Upper lobe of left lung (tissue), 6 donors: ENCODE results near the gene MICAL3. TPM values are rescaled to one million over a fixed set of nuclear protein-coding genes. Genes with fewer than 3 reads are reported as not detected.

Experiments used
- ATAC-seq, 2 donors: fragments of 200-7000 bp; cut with Tn5 transposase; one replicate each; pipeline ENCODE4 v1.9.1; 2022; ENCODE audit warnings: mild to moderate bottlenecking in 2 of 2, moderate library complexity in 2 of 2; ENCODE audit not compliant: low FRiP score in 2 of 2
- DNase-seq, 2 donors: peaks; one replicate each; pipeline ENCODE4 v3.0.0-alpha.2; 2019 to 2020
- H3K27ac ChIP-seq, 4 donors: fragments of 200-600 bp; sonication (generic); one replicate each; pipeline ENCODE4 v1.5.1; 2016 to 2019
- H3K27me3 ChIP-seq, 4 donors: fragments of 200-600 bp; sonication (generic); one replicate each; pipeline ENCODE4 v1.5.1; 2017 to 2019
- H3K36me3 ChIP-seq, 4 donors: fragments of 200-600 bp; sonication (generic); one replicate each; pipeline ENCODE4 v1.5.1; 2016 to 2019
- H3K4me1 ChIP-seq, 4 donors: fragments of 200-600 bp; sonication (generic); one replicate each; pipeline ENCODE4 v1.5.1; 2018 to 2019
- H3K4me3 ChIP-seq, 4 donors: fragments of 200-600 bp; sonication (generic); one replicate each; pipeline ENCODE4 v1.5.1; 2017 to 2019; ENCODE audit warnings: mild to moderate bottlenecking in 2 of 4, moderate library complexity in 1 of 4
- H3K9me3 ChIP-seq, 4 donors: fragments of 200-600 bp; sonication (generic); one replicate each; pipeline ENCODE4 v1.5.1; 2018 to 2019
- EP300 ChIP-seq, 4 donors: sonication (generic); formaldehyde crosslinking; IDR thresholded peaks; one replicate each; pipeline ENCODE4 v1.5.1; 2017; ENCODE audit warnings: antibody characterized with exemption in 4 of 4, control low read depth in 2 of 4
- POLR2A ChIP-seq, 4 donors: fragments of 450-650 bp; IDR thresholded peaks; one replicate each; pipeline ENCODE4 v1.5.1; 2016 to 2017; ENCODE audit warnings: antibody characterized with exemption in 4 of 4, mild to moderate bottlenecking in 2 of 4
- POLR2AphosphoS5 ChIP-seq, 2 donors: sonication (generic); formaldehyde crosslinking; IDR thresholded peaks; one replicate each; pipeline ENCODE4 v1.5.1; 2017; ENCODE audit warnings: antibody characterized with exemption in 2 of 2
- WGBS, 2 donors: methylation state at CpG; one replicate each; pipeline ENCODE4 v1.1.5; 2017 to 2018; 5-methylcytosine and 5-hydroxymethylcytosine counted together
- total RNA-seq, 6 donors: library from RNA; depleted of rRNA in 4 of 6; stranded (reverse); fragments of >200 nt in 4 of 6; gene quantifications; one replicate each; pipeline versions ENCODE4 v1.1.0 to v1.2.1, GENCODE V29; 2016 to 2021
- TF ChIP-seq, protein P1 (sequence below), 6 experiments: fragments of 450-650 bp in 4 of 6; fragments of 200-600 bp in 2 of 6; sonication (generic) in 2 of 6; IDR thresholded peaks; one replicate each; pipeline ENCODE4 v1.5.1; 2016 to 2019; ENCODE audit warnings: antibody characterized with exemption in 6 of 6
- donor health status: DM: no; HTN: no; CAD: no; lungs with moderate emphysema.
- donor health status: DM: no; HTN: yes; CAD: no; lungs with severe emphysema.

The MICAL3 gene
- total RNA-seq, 6 donors from 2014 or later, result 6.4 to 39.8 (median 23.4) TPM

DNA sequence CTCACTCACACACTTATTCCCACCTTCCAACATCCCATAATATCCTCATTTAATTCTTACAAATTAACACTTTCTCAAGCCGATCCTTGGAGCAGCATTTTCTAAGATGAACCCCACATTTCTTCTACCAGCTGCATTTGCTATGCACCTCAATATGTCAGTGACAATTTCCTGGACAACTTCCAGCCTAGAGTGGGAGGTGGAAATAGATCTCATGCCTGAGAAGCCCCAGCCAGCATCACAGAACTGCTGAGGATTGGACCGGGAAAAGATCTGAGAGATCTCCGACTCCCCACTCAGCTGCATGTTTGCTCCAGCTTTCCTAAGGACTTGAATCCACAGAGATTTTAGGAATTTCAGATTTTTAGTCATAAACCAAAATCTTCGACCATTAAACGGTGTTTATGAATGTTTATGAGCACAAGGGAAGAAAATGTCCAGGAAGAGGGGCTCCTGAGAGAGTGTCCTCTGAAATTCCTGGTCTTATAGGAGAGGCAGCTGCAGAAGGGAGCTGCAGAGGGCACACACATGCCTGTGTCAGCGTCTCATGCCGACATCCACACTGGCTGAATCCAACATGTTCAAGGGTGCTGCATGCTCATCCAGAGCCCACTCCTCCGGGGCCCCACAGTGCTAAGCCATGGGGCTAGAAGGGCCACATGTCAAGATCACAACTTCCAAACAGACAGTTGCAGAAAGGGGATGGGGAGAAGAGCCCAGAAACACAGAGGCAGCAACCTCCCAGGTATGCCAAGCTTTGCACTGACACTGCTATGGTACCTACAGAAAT, 68.6 kb downstream of the MICAL3 start:
- H3K4me1 ChIP-seq, result peaks cover 0 to 12% (median 2%) of the 10 kb centered on the region in 4 donors
- H3K27ac ChIP-seq, result no peak overlapping the region
- no peaks in the 10 kb centered on the region for H3K36me3 ChIP-seq
- no peak overlapping the region for H3K4me3 ChIP-seq
- DNase-seq (peak in 1 of 2 donors; percentile 15), ATAC-seq (no peak)
- whole genome bisulfite sequencing, 2 donors, result 64 to 69% methylated on average over 7 to 8 of the region's 8 CpGs
- no peaks in the 10 kb centered on the region for H3K27me3 ChIP-seq
- no peaks in the 10 kb centered on the region for H3K9me3 ChIP-seq
- TF ChIP-seq, protein P1, sequence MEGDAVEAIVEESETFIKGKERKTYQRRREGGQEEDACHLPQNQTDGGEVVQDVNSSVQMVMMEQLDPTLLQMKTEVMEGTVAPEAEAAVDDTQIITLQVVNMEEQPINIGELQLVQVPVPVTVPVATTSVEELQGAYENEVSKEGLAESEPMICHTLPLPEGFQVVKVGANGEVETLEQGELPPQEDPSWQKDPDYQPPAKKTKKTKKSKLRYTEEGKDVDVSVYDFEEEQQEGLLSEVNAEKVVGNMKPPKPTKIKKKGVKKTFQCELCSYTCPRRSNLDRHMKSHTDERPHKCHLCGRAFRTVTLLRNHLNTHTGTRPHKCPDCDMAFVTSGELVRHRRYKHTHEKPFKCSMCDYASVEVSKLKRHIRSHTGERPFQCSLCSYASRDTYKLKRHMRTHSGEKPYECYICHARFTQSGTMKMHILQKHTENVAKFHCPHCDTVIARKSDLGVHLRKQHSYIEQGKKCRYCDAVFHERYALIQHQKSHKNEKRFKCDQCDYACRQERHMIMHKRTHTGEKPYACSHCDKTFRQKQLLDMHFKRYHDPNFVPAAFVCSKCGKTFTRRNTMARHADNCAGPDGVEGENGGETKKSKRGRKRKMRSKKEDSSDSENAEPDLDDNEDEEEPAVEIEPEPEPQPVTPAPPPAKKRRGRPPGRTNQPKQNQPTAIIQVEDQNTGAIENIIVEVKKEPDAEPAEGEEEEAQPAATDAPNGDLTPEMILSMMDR (IDR thresholded peaks at IDR 0.05), result no peak
- no peak for TF ChIP-seq POLR2A (IDR thresholded peaks at IDR 0.05)
- TF ChIP-seq EP300 (IDR thresholded peaks at IDR 0.05), result no peak
- no peak for TF ChIP-seq POLR2AphosphoS5 (IDR thresholded peaks at IDR 0.05)

DNA sequence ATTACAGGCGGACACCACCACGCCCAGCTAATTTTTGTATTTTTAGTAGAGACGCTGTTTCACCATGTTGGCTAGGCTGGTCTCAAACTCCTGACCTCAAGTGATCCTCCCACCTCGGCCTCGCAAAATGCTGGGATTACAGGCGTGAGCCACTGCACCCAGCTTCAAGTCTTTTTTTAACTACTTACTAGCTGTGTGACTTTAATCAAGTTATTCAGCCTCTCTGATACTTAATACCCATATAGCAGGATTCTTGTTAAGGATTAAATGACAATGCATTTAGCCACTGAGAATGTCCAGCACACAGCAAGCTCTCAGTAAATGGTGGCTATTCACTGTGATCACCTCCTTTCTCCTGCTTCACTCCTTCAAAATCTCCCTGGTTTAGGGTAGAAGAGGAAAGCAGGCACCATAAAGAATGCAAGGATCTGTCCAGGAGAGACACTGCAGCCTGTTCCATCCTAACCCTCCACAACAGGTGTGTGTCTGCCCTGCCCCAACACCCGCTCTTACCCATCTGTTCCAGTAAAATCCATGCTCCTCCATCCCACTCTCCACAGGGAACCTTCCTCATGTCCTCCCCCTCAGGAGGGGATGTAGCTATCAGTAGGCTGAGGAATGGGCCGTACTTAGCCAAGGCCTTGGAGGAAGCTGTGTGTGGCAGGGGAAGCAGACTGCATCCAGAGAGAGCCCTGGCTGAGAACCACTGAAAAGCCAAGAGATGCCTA, 69.3 kb downstream of the MICAL3 start:
- Histone ChIP-seq H3K4me1 (peaks cover 0 to 16% (median 5%) of the 10 kb centered on the region in 4 donors), H3K36me3 (no peaks in the 10 kb centered on the region), H3K27me3 (no peaks in the 10 kb centered on the region), H3K27ac (no peak overlapping the region), H3K4me3 (no peak overlapping the region), H3K9me3 (no peaks in the 10 kb centered on the region)
- no peak for TF ChIP-seq POLR2A (IDR thresholded peaks at IDR 0.05)
- TF ChIP-seq, protein P1 (IDR thresholded peaks at IDR 0.05), result no peak
- no peak for TF ChIP-seq EP300 (IDR thresholded peaks at IDR 0.05)
- no peak for TF ChIP-seq POLR2AphosphoS5 (IDR thresholded peaks at IDR 0.05)
- DNase-seq, result peak in 1 of 2 donors; percentile 0
- WGBS, 2 donors, result 86 to 89% methylated on average over 8 of the region's 8 CpGs
- no peak for ATAC-seq

DNA sequence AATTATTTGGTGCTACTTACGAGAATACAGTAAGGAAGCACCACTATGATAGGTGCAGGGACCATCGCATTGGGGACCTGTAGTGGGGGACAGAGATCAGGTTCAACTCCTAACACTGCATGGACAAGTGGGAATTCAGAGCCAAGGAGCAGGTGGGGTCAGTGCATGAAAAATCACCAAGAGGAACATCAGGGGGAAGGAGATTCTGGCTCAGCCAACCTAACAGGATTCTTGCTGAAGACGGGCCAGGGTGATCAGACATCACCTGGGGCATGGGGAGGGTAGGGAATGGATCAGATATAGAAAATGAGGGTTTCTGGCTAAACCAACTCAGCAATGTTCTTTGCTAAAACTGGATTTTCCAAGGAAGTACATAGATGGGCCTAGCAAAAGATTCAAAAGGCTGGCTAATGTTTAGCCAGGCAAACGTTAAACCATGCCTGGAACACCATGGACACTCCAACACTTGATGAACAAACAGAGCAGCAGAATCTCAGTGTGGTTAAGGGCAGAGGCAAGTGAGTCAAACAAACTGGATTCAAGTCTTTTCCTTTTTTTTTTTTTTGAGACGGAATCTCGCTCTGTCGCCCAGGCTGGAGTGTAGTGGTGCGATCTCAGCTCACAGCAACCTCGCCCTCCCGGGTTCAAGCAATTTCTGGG, 70.0 kb downstream of the MICAL3 start:
- H3K36me3 ChIP-seq, result no peaks in the 10 kb centered on the region
- no peak overlapping the region for H3K4me3 ChIP-seq
- ATAC-seq (no peak), DNase-seq (peak in 1 of 2 donors; percentile 4)
- TF ChIP-seq POLR2AphosphoS5 (IDR thresholded peaks at IDR 0.05), result no peak
- TF ChIP-seq, protein P1 (IDR thresholded peaks at IDR 0.05), result no peak
- no peak for TF ChIP-seq POLR2A (IDR thresholded peaks at IDR 0.05)
- no peak for TF ChIP-seq EP300 (IDR thresholded peaks at IDR 0.05)
- 85 to 89% methylated on average over 10 of the region's 10 CpGs for WGBS, 2 donors
- no peaks in the 10 kb centered on the region for H3K27me3 ChIP-seq
- no peaks in the 10 kb centered on the region for H3K9me3 ChIP-seq
- peaks cover 0 to 16% (median 5%) of the 10 kb centered on the region in 4 donors for H3K4me1 ChIP-seq
- no peak overlapping the region for H3K27ac ChIP-seq

DNA sequence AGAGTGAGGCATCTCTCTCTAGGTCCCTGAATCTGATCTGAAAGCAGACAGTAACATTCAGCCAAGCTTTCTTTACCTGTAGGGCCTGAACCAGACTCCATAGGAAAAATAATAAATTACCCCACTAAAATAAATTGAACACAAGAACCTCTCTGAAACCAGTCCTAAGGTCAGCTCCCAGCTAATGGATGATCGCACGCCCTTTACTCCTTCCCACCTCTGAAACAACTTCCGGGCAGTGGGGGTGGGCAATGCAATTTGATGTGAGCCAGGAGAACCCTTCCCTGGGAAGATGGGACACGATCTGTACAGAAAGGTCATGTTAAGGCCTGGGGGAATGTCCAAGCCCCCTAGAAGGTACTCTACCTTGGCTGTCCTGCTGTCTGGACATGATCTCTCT, 71.2 kb downstream of the MICAL3 start:
- Histone ChIP-seq H3K9me3 (no peaks in the 10 kb centered on the region), H3K27ac (no peak overlapping the region), H3K4me1 (peaks cover 0 to 13% (median 5%) of the 10 kb centered on the region in 4 donors), H3K36me3 (no peaks in the 10 kb centered on the region), H3K4me3 (no peak overlapping the region), H3K27me3 (no peaks in the 10 kb centered on the region)
- DNase-seq (no peak), ATAC-seq (no peak)
- TF ChIP-seq POLR2AphosphoS5 (IDR thresholded peaks at IDR 0.05) (no peak), EP300 (IDR thresholded peaks at IDR 0.05) (no peak), POLR2A (IDR thresholded peaks at IDR 0.05) (no peak)
- TF ChIP-seq, protein P1 (IDR thresholded peaks at IDR 0.05), result no peak
- WGBS, 2 donors, result 96 to 97% methylated on average over 4 of the region's 4 CpGs
